Keratinocyte (primary cell): ENCODE measurements around the gene SPAG16. TPM values are rescaled to one million over a fixed set of nuclear protein-coding genes. Genes with fewer than 3 reads are reported as not detected.
"Not testable (repeated sequence)": the region's sequence is repeated elsewhere in the genome, so short reads cannot be mapped to it uniquely, and the experiment has no call there.

Experiments
- DNase-seq: peaks from one replicate; pipeline ENCODE4 v3.0.0-alpha.2; 2011; ENCODE audit warnings: low read depth, missing footprints, low spot score
- FAIRE-seq: peaks from 2 replicates; lab custom pipeline; 2011; peaks lifted over from hg19 to GRCh38; lab: Jason Lieb, UNC
- H2AFZ ChIP-seq: 2 replicates; pipeline ENCODE4 v1.6.0; 2012; ENCODE audit warnings: low read length, control low read depth, inconsistent platforms; ENCODE audit not compliant: control insufficient read depth
- H3K27ac ChIP-seq: 2 replicates; pipeline ENCODE4 v1.5.1; 2011; ENCODE audit warnings: low read length; ENCODE audit not compliant: control insufficient read depth, insufficient read depth
- H3K27me3 ChIP-seq: 3 replicates; pipeline ENCODE4 v1.6.0; 2011; ENCODE audit warnings: low read length; ENCODE audit not compliant: control insufficient read depth, insufficient read depth; ENCODE audit errors: extremely low read depth
- H3K36me3 ChIP-seq, 2 experiments: 2 replicates in 1 of 2; 3 replicates in 1 of 2; pipeline ENCODE4 v1.5.1; 2011; ENCODE audit warnings: low read length in 2 of 2, mild to moderate bottlenecking in 1 of 2; ENCODE audit not compliant: control insufficient read depth in 2 of 2, insufficient read depth in 2 of 2; ENCODE audit errors: extremely low read depth in 1 of 2
- H3K4me1 ChIP-seq: 3 replicates; pipeline ENCODE4 v1.5.1; 2011; ENCODE audit warnings: low read length; ENCODE audit not compliant: control insufficient read depth, insufficient read depth; ENCODE audit errors: extremely low read depth
- H3K4me2 ChIP-seq: 3 replicates; pipeline ENCODE4 v1.6.0; 2011; ENCODE audit warnings: low read depth, low read length; ENCODE audit not compliant: control insufficient read depth, insufficient read depth; ENCODE audit errors: extremely low read depth
- H3K4me3 ChIP-seq, 3 experiments: fragments of 200-600 bp in 1 of 3; sonication (generic) in 1 of 3; 2 replicates in 2 of 3; 3 replicates in 1 of 3; pipeline ENCODE4 v1.5.1; 2011 to 2016; ENCODE audit warnings: low read length in 3 of 3, mild to moderate bottlenecking in 3 of 3, control low read depth in 2 of 3, inconsistent platforms in 1 of 3, low read depth in 1 of 3, mixed read lengths in 1 of 3, mixed run types in 1 of 3, moderate library complexity in 1 of 3; ENCODE audit not compliant: control insufficient read depth in 2 of 3, insufficient read depth in 2 of 3; ENCODE audit errors: extremely low read depth in 1 of 3
- H3K79me2 ChIP-seq: 2 replicates; pipeline ENCODE4 v1.6.0; 2012; ENCODE audit warnings: low read length; ENCODE audit not compliant: control insufficient read depth, insufficient read depth
- H3K9ac ChIP-seq: 3 replicates; pipeline ENCODE4 v1.6.0; 2011; ENCODE audit warnings: low read length; ENCODE audit not compliant: control insufficient read depth, insufficient read depth; ENCODE audit errors: extremely low read depth
- H3K9me1 ChIP-seq: 3 replicates; pipeline ENCODE4 v1.6.0; 2011; ENCODE audit warnings: low read length; ENCODE audit not compliant: control insufficient read depth, insufficient read depth; ENCODE audit errors: extremely low read depth
- H3K9me3 ChIP-seq: 2 replicates; pipeline ENCODE4 v1.5.1; 2012; ENCODE audit warnings: low read depth, low read length; ENCODE audit not compliant: control insufficient read depth
- H4K20me1 ChIP-seq: 3 replicates; pipeline ENCODE4 v1.6.0; 2011; ENCODE audit warnings: low read length; ENCODE audit not compliant: control insufficient read depth, insufficient read depth; ENCODE audit errors: extremely low read depth
- CTCF ChIP-seq, 3 experiments: IDR thresholded peaks in 1 of 3; conservative IDR thresholded peaks in 1 of 3; optimal IDR thresholded peaks in 1 of 3; 2 replicates in 2 of 3; 3 replicates in 1 of 3; pipeline versions ENCODE3 to v1.5.1; 2011; ENCODE audit warnings: low read length in 3 of 3, mild to moderate bottlenecking in 3 of 3, moderate library complexity in 2 of 3, control low read depth in 1 of 3, inconsistent platforms in 1 of 3; ENCODE audit not compliant: insufficient read depth in 2 of 3; ENCODE audit errors: extremely low read depth in 1 of 3
- EZH2 ChIP-seq: IDR thresholded peaks from one replicate; pipeline ENCODE4 v1.6.1; 2012; ENCODE audit warnings: inconsistent platforms, mild to moderate bottlenecking, low read length, moderate library complexity
- dilution Hi-C: fragments of 300-500 bp; cut with MboI; formaldehyde crosslinking; loops from one replicate; pipeline ENCODE4 v1.7.0; 2020; ENCODE audit warnings: low sequenced_read_pairs; ENCODE audit not compliant: extremely low pct_ligation_motif_present
- polyA plus RNA-seq, 5 experiments: library from polyadenylated mRNA; depleted of rRNA in 3 of 5; stranded (reverse) in 3 of 5; stranded (forward) in 1 of 5; unstranded in 1 of 5; fragments of >200 nt; gene quantifications; 1 replicate in 1 of 5; 2 replicates in 3 of 5; 3 replicates in 1 of 5; pipeline versions ENCODE4 v1.2.1 to v1.2.3, GENCODE V29; 2011 to 2012; ENCODE audit warnings: missing spikeins in 2 of 5, low read depth in 1 of 5, low replicate concordance in 1 of 5

SPAG16 gene
- polyA plus RNA-seq, 1 donor (not counting 4 experiments of a cell fraction or from before 2014, with no cell fraction given): 19.6 TPM

GRCh38 chr2:213710164-213710563 lies 425.9 kb downstream of the SPAG16 start:
- no peaks in the 10 kb centered on the region for H3K79me2 ChIP-seq
- dilution Hi-C loops: no loop called here

GRCh38 chr2:213718411-213718810 lies 434.1 kb downstream of the SPAG16 start:
- H3K4me3 ChIP-seq, DNase-seq, H3K9ac ChIP-seq, H3K79me2 ChIP-seq, H3K9me3 ChIP-seq, H3K36me3 ChIP-seq, H2AFZ ChIP-seq, H3K9me1 ChIP-seq, H3K4me2 ChIP-seq, H3K27ac ChIP-seq, FAIRE-seq, H3K27me3 ChIP-seq, dilution Hi-C loops, H3K4me1 ChIP-seq, H4K20me1 ChIP-seq: not testable (repeated sequence)

More at GRCh38 chr2:213710164-213710563, 425.9 kb downstream of the SPAG16 start:
- H3K27me3 ChIP-seq: no peaks in the 10 kb centered on the region
- H3K36me3 ChIP-seq: no peaks in the 10 kb centered on the region
- DNase-seq (no peak), FAIRE-seq (no peak)
- no peaks in the 10 kb centered on the region for H3K9me1 ChIP-seq
- H3K4me1 ChIP-seq: no peaks in the 10 kb centered on the region
- H4K20me1 ChIP-seq: no peaks in the 10 kb centered on the region
- H3K4me2 ChIP-seq: no peak overlapping the region
- H3K9ac ChIP-seq: no peak overlapping the region
- TF ChIP-seq CTCF (optimal IDR thresholded peaks at IDR 0.05 in 1 of 3, IDR thresholded peaks at IDR 0.05 in 1 of 3, conservative IDR thresholded peaks at IDR 0.05 in 1 of 3; ENCODE audit: extremely low read depth in 1 of 3, insufficient read depth in 2 of 3, low read length in 3 of 3): no peak
- no peaks in the 10 kb centered on the region for H3K9me3 ChIP-seq
- H2AFZ ChIP-seq: no peak overlapping the region
- no peak overlapping the region for H3K4me3 ChIP-seq
- H3K27ac ChIP-seq: no peak overlapping the region

- DNase-seq: no peak
- H3K36me3 ChIP-seq: no peaks in the 10 kb centered on the region
- no peak overlapping the region for H2AFZ ChIP-seq
- no peak overlapping the region for H3K4me3 ChIP-seq
- H3K4me1 ChIP-seq: no peaks in the 10 kb centered on the region
- no peaks in the 10 kb centered on the region for H4K20me1 ChIP-seq
- H3K9ac ChIP-seq: no peak overlapping the region
- no peaks in the 10 kb centered on the region for H3K9me1 ChIP-seq
- no peaks in the 10 kb centered on the region for H3K27me3 ChIP-seq
- TF ChIP-seq CTCF (optimal IDR thresholded peaks at IDR 0.05 in 1 of 3, IDR thresholded peaks at IDR 0.05 in 1 of 3, conservative IDR thresholded peaks at IDR 0.05 in 1 of 3; ENCODE audit: extremely low read depth in 1 of 3, insufficient read depth in 2 of 3, low read length in 3 of 3) (no peak), EZH2 (no peak)
- FAIRE-seq: no peak
- H3K79me2 ChIP-seq: no peaks in the 10 kb centered on the region
- no peak overlapping the region for H3K27ac ChIP-seq
- H3K4me2 ChIP-seq: no peak overlapping the region
- dilution Hi-C loops: no loop called here
- no peaks in the 10 kb centered on the region for H3K9me3 ChIP-seq
Measured at GRCh38 chr2:213722565-213722964, 438.3 kb downstream of the SPAG16 start.
